Measurements from ENCODE around the gene USP21. TPM values are rescaled to one million over a fixed set of nuclear protein-coding genes. Genes with fewer than 3 reads are reported as not detected.

Gene USP21
- total and polyA plus RNA-seq, 2 of the 8 experiments (the other 6 are each of a cell fraction or from before 2014, with no cell fraction given), result 23.9 to 36.3 TPM

GRCh38 chr1:161188381-161188780, 29.1 kb downstream of the USP21 start:
- H3K23me2 ChIP-seq (ENCODE audit: low read depth, low read length), result no peaks in the 10 kb centered on the region; the same call in 1 of the 2 replicates
- no peaks in the 10 kb centered on the region for H3K79me2 ChIP-seq (ENCODE audit: control insufficient read depth in 1 of 2, insufficient read depth in 2 of 2, low read length in 2 of 2)
- no peak overlapping the region for H3K4me2 ChIP-seq (ENCODE audit: insufficient read depth in 1 of 2, low read depth in 2 of 2, low read length in 2 of 2)
- no peaks in the 10 kb centered on the region for H4K20me1 ChIP-seq (replicated peaks in 1 of 2; ENCODE audit: control insufficient read depth in 1 of 2, insufficient read depth in 2 of 2, low read length in 2 of 2)
- no peaks in the 10 kb centered on the region for H3K79me1 ChIP-seq (ENCODE audit: low read depth, low read length)
- no peak overlapping the region for H2AFZ ChIP-seq (ENCODE audit: low read length)
- H3K18ac ChIP-seq (ENCODE audit: extremely low read depth, low read length), result no peak overlapping the region
- no peak overlapping the region for H2BK120ac ChIP-seq (replicated peaks; ENCODE audit: low read depth, low read length)
- no peaks in the 10 kb centered on the region; a peak in 2 of 7 replicates for H3K4me1 ChIP-seq (replicated peaks in 1 of 4; ENCODE audit: control insufficient read depth in 3 of 4, insufficient read depth in 4 of 4, low read length in 3 of 4)
- no peak overlapping the region for H2BK5ac ChIP-seq (ENCODE audit: low read depth, low read length)
- no peak overlapping the region for H4K91ac ChIP-seq (replicated peaks; ENCODE audit: insufficient read length, low read length)
- H3K4ac ChIP-seq (replicated peaks; ENCODE audit: insufficient read length, low read depth, low read length), result no peak overlapping the region
- H4K5ac ChIP-seq (ENCODE audit: insufficient read length, low read depth, low read length), result no peak overlapping the region
- H3K23ac ChIP-seq (ENCODE audit: insufficient read length), result no peak overlapping the region
- H2BK12ac ChIP-seq (ENCODE audit: low read depth, low read length), result no peak overlapping the region
- no peak overlapping the region for H2AK5ac ChIP-seq (ENCODE audit: low read depth, low read length)
- DNase-seq (ENCODE audit: low read depth in 1 of 2, low spot score in 2 of 2) (no peak), FAIRE-seq (no peak)
- H3K9me3 ChIP-seq (ENCODE audit: insufficient read depth in 2 of 2, low read depth in 1 of 2, low read length in 1 of 2), result no peaks in the 10 kb centered on the region
- H4K8ac ChIP-seq (ENCODE audit: extremely low read depth, insufficient read depth, low read length), result no peak overlapping the region
- no peaks in the 10 kb centered on the region; a peak in 1 of 7 replicates for H3K27me3 ChIP-seq (replicated peaks in 1 of 4; ENCODE audit: control insufficient read depth in 3 of 4, extremely low read depth in 1 of 4, insufficient read depth in 3 of 4, low read length in 3 of 4)
- no peak overlapping the region for H3K27ac ChIP-seq (ENCODE audit: low read depth, low read length)
- CTCF ChIA-PET (ENCODE audit: partially characterized antibody), result interaction anchor here (0.6 to 6.1 kb wide), 3 partner anchors 10 to 1085 kb away, joined by 3 to 67 read pairs (median 4); partner anchors contain the start of gene NDUFS2
- no peak overlapping the region for H3K56ac ChIP-seq (replicated peaks; ENCODE audit: insufficient read length, low read depth, low read length)
- no peak overlapping the region for H2BK20ac ChIP-seq (ENCODE audit: low read length)
- 91% methylated on average over 6 of the region's 6 CpGs; no CpG with 5 or more reads in 1 of the 2 experiments for WGBS, 2 experiments (ENCODE audit: extremely low coverage in 1 of 2, insufficient coverage in 1 of 2, insufficient read length in 1 of 2, insufficient replicate concordance in 2 of 2, low coverage in 1 of 2, low lambda C conversion rate in 2 of 2, missing lambda C conversion rate in 1 of 2)
- H2BK15ac ChIP-seq (ENCODE audit: low read length), result no peak overlapping the region
- no peak overlapping the region for H3K9ac ChIP-seq (replicated peaks in 1 of 4; ENCODE audit: extremely low read depth in 1 of 4, low read depth in 3 of 4, low read length in 3 of 4)
- peaks cover 4 to 12% (median 7%) of the 10 kb centered on the region in 4 experiments; a peak in 4 of 8 replicates for H3K36me3 ChIP-seq (ENCODE audit: control insufficient read depth in 2 of 4, insufficient read depth in 4 of 4, low read length in 3 of 4)
- H3K14ac ChIP-seq (ENCODE audit: insufficient read length), result no peak overlapping the region
- POLR2A ChIA-PET (ENCODE audit: partially characterized antibody), result interaction anchor here (0.7 kb wide), 1 partner anchor 12 kb away, joined by 3 read pairs; no protein-coding TSS in a partner anchor
- no peak overlapping the region for H3K4me3 ChIP-seq (ENCODE audit: extremely low read depth in 1 of 4, insufficient read depth in 2 of 4, low read depth in 3 of 4, low read length in 4 of 4)
- TF ChIP-seq GABPA (IDR thresholded peaks at IDR 0.05; ENCODE audit: borderline replicate concordance, insufficient read depth, low read length), result no peak
- TF ChIP-seq RAD21 (IDR thresholded peaks at IDR 0.05 in 1 of 2, conservative IDR thresholded peaks at IDR 0.05 in 1 of 2; ENCODE audit: low read depth in 2 of 2, low read length in 2 of 2), result no peak
- TF ChIP-seq TBP (IDR thresholded peaks at IDR 0.05; ENCODE audit: low read depth, low read length), result no peak
- TF ChIP-seq CREB1 (IDR thresholded peaks at IDR 0.05), result no peak
- no peak for TF ChIP-seq CHD2 (IDR thresholded peaks at IDR 0.05; ENCODE audit: low read length)
- TF ChIP-seq BACH1 (IDR thresholded peaks at IDR 0.05; ENCODE audit: low read length), result no peak
- no peak for TF ChIP-seq EGR1 (IDR thresholded peaks at IDR 0.05; ENCODE audit: borderline replicate concordance, low read depth, low read length)
- no peak for TF ChIP-seq ASH2L (IDR thresholded peaks at IDR 0.05; ENCODE audit: low read length)
- no peak for TF ChIP-seq POLR2A (IDR thresholded peaks at IDR 0.05; ENCODE audit: control extremely low read depth in 1 of 2, low read depth in 2 of 2, low read length in 2 of 2)
- no peak for TF ChIP-seq RNF2 (IDR thresholded peaks at IDR 0.05; ENCODE audit: borderline replicate concordance, low read depth, low read length, missing control alignments, poor library complexity, severe bottlenecking)
- no peak for TF ChIP-seq YY1 (IDR thresholded peaks at IDR 0.05; ENCODE audit: low read depth, low read length)
- no peak for TF ChIP-seq NRF1 (IDR thresholded peaks at IDR 0.05; ENCODE audit: low read depth, low read length)
- TF ChIP-seq MAX (IDR thresholded peaks at IDR 0.05), result no peak
- TF ChIP-seq CBX8 (IDR thresholded peaks at IDR 0.05; ENCODE audit: borderline replicate concordance, low read depth, low read length), result no peak
- TF ChIP-seq SAP30 (IDR thresholded peaks at IDR 0.05; ENCODE audit: insufficient read depth, insufficient replicate concordance, low read length), result no peak
